Measurements from ENCODE around the gene NME1. TPM values are rescaled to one million over a fixed set of nuclear protein-coding genes. Genes with fewer than 3 reads are reported as not detected.

Gene NME1
- total and polyA plus RNA-seq, 9 of the 15 experiments (the other 6 are each of a cell fraction or from before 2014, with no cell fraction given), result 449 to 1,588 (median 604) TPM

DNA sequence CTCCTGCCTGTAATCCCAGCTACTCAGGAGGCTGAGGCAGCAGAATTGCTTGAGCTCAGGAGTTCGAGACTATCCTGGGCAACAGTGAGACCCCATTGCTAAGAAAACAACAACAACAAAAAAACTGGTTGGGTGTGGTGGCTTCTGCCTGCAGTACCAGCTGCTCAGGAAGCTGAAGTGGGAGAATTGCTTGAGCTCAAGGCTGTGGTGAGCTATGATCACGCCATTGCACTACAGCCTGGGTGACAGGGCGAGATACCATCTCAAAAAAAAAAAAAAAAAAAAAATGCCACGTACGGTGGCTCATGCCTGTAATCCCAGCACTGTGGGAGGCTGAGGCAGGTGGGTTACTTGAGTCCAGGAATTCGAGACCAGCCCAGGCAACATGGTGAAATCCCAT is 46.9 kb downstream of the NME1 start:
- H3K27me3 ChIP-seq (ENCODE audit: control insufficient read depth in 2 of 2, insufficient read depth in 2 of 2, low read length in 2 of 2), result no peaks in the 10 kb centered on the region
- no peaks in the 10 kb centered on the region for H3K79me2 ChIP-seq (ENCODE audit: control insufficient read depth, insufficient read depth, low read length)
- peaks cover 78% of the 10 kb centered on the region for H3K36me3 ChIP-seq (ENCODE audit: control insufficient read depth, insufficient read depth, low read length)
- no peak overlapping the region for H2AFZ ChIP-seq (ENCODE audit: low read depth, low read length)
- no peak overlapping the region for H3K4me3 ChIP-seq
- no peaks in the 10 kb centered on the region for H4K20me1 ChIP-seq (replicated peaks; ENCODE audit: control insufficient read depth, insufficient read depth, low read length)
- in situ Hi-C loops (cut with MboI) (no loop called here), intact Hi-C loops (cut with micrococcal nuclease) (no loop called here)
- ChIA-PET CTCF (ENCODE audit: low intra/inter-chr PET ratio) (no interaction called here), POLR2A (interaction anchor here (0.8 to 1.4 kb wide), 4 partner anchors 12 to 22 kb away, joined by 3 to 4 read pairs (median 3); no protein-coding TSS in a partner anchor)
- no peak for ATAC-seq
- H3K9me3 ChIP-seq (replicated peaks; ENCODE audit: control insufficient read depth, insufficient read depth, low read depth, low read length), result no peaks in the 10 kb centered on the region
- no peak for TF ChIP-seq ETV6 (IDR thresholded peaks at IDR 0.05; ENCODE audit: borderline replicate concordance in 1 of 2, low read depth in 2 of 2, low read length in 1 of 2)
- no peak for TF ChIP-seq ETV6 (CRISPR knock-in tag; IDR thresholded peaks at IDR 0.05; ENCODE audit: borderline replicate concordance)
- no peak for TF ChIP-seq IFI16 (CRISPR knock-in tag; IDR thresholded peaks at IDR 0.05)
- no peak for TF ChIP-seq FOXJ3 (CRISPR knock-in tag; IDR thresholded peaks at IDR 0.05)
- TF ChIP-seq SRSF1 (IDR thresholded peaks at IDR 0.05; ENCODE audit: low read depth, low read length), result no peak
- TF ChIP-seq BCLAF1 (IDR thresholded peaks at IDR 0.05; ENCODE audit: borderline replicate concordance in 1 of 2, control insufficient read depth in 1 of 2, low read depth in 2 of 2, low read length in 1 of 2), result no peak
- H3K9me1 ChIP-seq (ENCODE audit: control insufficient read depth, insufficient read depth, low read length), result peaks cover 4% of the 10 kb centered on the region
- WGBS (ENCODE audit: insufficient coverage, low coverage, missing lambda C conversion rate), result 90% methylated on average over 3 of the region's 6 CpGs
- H3K9ac ChIP-seq (ENCODE audit: insufficient read depth in 1 of 2, low read depth in 2 of 2, low read length in 2 of 2), result no peak overlapping the region
- BruUV-seq (replicated peaks), result no TSS peak
- H3K4me1 ChIP-seq (replicated peaks in 1 of 2; ENCODE audit: control insufficient read depth in 2 of 2, insufficient read depth in 2 of 2, low read length in 2 of 2), result no peaks in the 10 kb centered on the region
- FAIRE-seq, result no peak
- no peak for DNase-seq (ENCODE audit: extremely low read depth in 1 of 4, low spot score in 3 of 4)
- no peak overlapping the region for H3K27ac ChIP-seq (ENCODE audit: extremely low read depth, low read depth, low read length)
- H3K4me2 ChIP-seq (ENCODE audit: insufficient read depth, low read length), result no peak overlapping the region

All from K562 (cell line).